Parathyroid adenoma (tissue), 2 donors: ENCODE results near the gene VPS37C.

Experiments
- H2AFZ ChIP-seq: fragments of 300-600 bp; sonication (generic); one replicate; pipeline ENCODE4 v1.7.0; 2017; ENCODE audit warnings: antibody characterized with exemption, mild to moderate bottlenecking
- H3K27ac ChIP-seq: fragments of 300-600 bp; sonication (generic); one replicate; pipeline ENCODE4 v1.7.0; 2017
- H3K27me3 ChIP-seq: fragments of 300-600 bp; sonication (generic); one replicate; pipeline ENCODE4 v1.7.0; 2017; ENCODE audit warnings: low read length; ENCODE audit not compliant: control insufficient read depth, insufficient read depth
- H3K36me3 ChIP-seq: fragments of 300-600 bp; sonication (generic); one replicate; pipeline ENCODE4 v1.7.0; 2017; ENCODE audit warnings: low read length; ENCODE audit not compliant: control insufficient read depth, insufficient read depth
- H3K4me1 ChIP-seq: fragments of 300-600 bp; sonication (generic); one replicate; pipeline ENCODE4 v1.7.0; 2017; ENCODE audit warnings: control low read depth
- H3K4me2 ChIP-seq: fragments of 300-600 bp; sonication (generic); one replicate; pipeline ENCODE4 v1.7.0; 2017; ENCODE audit warnings: low read length
- H3K4me3 ChIP-seq: fragments of 300-600 bp; sonication (generic); one replicate; pipeline ENCODE4 v1.7.0; 2017; ENCODE audit warnings: low read depth, low read length
- H3K79me2 ChIP-seq: fragments of 300-600 bp; sonication (generic); one replicate; pipeline ENCODE4 v1.7.0; 2017; ENCODE audit warnings: control low read depth
- H3K9ac ChIP-seq: fragments of 300-600 bp; sonication (generic); one replicate; pipeline ENCODE4 v1.7.0; 2017; ENCODE audit warnings: mild to moderate bottlenecking
- H3K9me3 ChIP-seq: fragments of 300-600 bp; sonication (generic); one replicate; pipeline ENCODE4 v1.7.0; 2017; ENCODE audit warnings: low read length; ENCODE audit not compliant: control insufficient read depth
- TF ChIP-seq, protein P1 (sequence below): fragments of 300-600 bp; sonication (generic); IDR thresholded peaks from one replicate; pipeline ENCODE4 v1.7.0; 2017; ENCODE audit warnings: antibody characterized with exemption, mild to moderate bottlenecking
- donor health status: primary hyperparathyroidism.

Gene VPS37C

GRCh38 chr11:61107888-61108287 is 53.3 kb downstream of the VPS37C start:
- Histone ChIP-seq H3K27ac (no peak overlapping the region), H3K4me1 (no peaks in the 10 kb centered on the region)

GRCh38 chr11:61106894-61107470 is 54.2 kb downstream of the VPS37C start:
- Histone ChIP-seq H3K27ac (no peak overlapping the region), H3K9ac (no peak overlapping the region), H3K79me2 (no peaks in the 10 kb centered on the region), H2AFZ (no peak overlapping the region), H3K4me3 (no peak overlapping the region), H3K4me2 (no peak overlapping the region), H3K36me3 (no peaks in the 10 kb centered on the region), H3K4me1 (no peaks in the 10 kb centered on the region), H3K27me3 (no peaks in the 10 kb centered on the region), H3K9me3 (no peaks in the 10 kb centered on the region)
- TF ChIP-seq, protein P1, sequence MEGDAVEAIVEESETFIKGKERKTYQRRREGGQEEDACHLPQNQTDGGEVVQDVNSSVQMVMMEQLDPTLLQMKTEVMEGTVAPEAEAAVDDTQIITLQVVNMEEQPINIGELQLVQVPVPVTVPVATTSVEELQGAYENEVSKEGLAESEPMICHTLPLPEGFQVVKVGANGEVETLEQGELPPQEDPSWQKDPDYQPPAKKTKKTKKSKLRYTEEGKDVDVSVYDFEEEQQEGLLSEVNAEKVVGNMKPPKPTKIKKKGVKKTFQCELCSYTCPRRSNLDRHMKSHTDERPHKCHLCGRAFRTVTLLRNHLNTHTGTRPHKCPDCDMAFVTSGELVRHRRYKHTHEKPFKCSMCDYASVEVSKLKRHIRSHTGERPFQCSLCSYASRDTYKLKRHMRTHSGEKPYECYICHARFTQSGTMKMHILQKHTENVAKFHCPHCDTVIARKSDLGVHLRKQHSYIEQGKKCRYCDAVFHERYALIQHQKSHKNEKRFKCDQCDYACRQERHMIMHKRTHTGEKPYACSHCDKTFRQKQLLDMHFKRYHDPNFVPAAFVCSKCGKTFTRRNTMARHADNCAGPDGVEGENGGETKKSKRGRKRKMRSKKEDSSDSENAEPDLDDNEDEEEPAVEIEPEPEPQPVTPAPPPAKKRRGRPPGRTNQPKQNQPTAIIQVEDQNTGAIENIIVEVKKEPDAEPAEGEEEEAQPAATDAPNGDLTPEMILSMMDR = no peak

More at GRCh38 chr11:61107888-61108287, 53.3 kb downstream of the VPS37C start:
- Histone ChIP-seq H3K79me2 (no peaks in the 10 kb centered on the region), H3K4me2 (no peak overlapping the region), H3K9ac (no peak overlapping the region), H3K36me3 (no peaks in the 10 kb centered on the region), H3K9me3 (no peaks in the 10 kb centered on the region), H3K4me3 (no peak overlapping the region), H2AFZ (no peak overlapping the region), H3K27me3 (no peaks in the 10 kb centered on the region)
- TF ChIP-seq, protein P1 = no peak

DNA sequence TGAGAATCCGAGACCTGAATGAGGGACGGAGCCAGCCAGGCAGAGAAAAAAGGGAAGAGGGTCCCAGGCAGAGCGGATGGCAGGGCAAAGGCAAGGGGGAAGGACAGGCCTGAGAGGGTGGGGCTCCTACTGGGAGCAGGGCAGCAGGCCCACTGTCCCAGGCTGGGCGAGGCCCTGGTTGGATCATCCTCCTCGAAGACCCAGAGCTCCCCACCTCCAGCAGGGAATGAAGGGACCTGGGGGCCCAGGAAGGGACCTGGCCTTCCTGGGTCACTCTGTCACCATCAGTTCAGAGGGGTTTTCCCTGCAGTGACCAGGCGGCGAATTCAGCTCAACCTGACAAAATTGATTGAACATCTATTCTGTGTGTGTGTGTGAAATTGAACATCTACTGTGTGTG is 54.9 kb downstream of the VPS37C start:
- H3K9me3 ChIP-seq = no peaks in the 10 kb centered on the region
- TF ChIP-seq, protein P1 = no peak

DNA sequence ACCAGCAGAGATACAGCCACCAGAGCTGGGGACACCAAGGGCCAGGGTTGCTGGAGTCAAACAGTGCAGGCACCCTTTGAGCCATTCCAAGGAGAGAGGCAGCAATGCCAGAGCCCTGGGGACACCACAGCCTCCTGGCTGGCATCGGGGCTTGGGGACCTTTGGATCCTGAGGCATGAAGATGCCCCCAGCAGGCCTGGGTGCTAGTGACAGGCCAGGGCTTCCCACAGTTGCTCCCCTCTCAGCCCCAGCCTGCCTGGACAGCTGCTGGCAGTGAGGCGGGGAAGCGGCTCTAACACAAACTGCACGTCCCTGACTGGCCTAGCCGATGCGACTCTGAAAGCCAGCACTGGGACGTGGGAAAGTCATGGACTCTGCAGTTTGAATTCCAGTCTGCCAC is 56.3 kb downstream of the VPS37C start:
- Histone ChIP-seq H3K79me2 (no peaks in the 10 kb centered on the region), H2AFZ (no peak overlapping the region), H3K9ac (no peak overlapping the region), H3K36me3 (no peaks in the 10 kb centered on the region), H3K4me3 (no peak overlapping the region), H3K27me3 (no peaks in the 10 kb centered on the region), H3K4me1 (no peaks in the 10 kb centered on the region), H3K4me2 (no peak overlapping the region), H3K9me3 (no peaks in the 10 kb centered on the region), H3K27ac (no peak overlapping the region)
- TF ChIP-seq, protein P1 = no peak

More for the DNA sequence above, 54.9 kb downstream of the VPS37C start:
- Histone ChIP-seq H3K36me3 (no peaks in the 10 kb centered on the region), H3K4me2 (no peak overlapping the region), H2AFZ (no peak overlapping the region), H3K4me3 (no peak overlapping the region), H3K79me2 (no peaks in the 10 kb centered on the region), H3K27ac (no peak overlapping the region), H3K9ac (no peak overlapping the region), H3K27me3 (no peaks in the 10 kb centered on the region), H3K4me1 (no peaks in the 10 kb centered on the region)

DNA sequence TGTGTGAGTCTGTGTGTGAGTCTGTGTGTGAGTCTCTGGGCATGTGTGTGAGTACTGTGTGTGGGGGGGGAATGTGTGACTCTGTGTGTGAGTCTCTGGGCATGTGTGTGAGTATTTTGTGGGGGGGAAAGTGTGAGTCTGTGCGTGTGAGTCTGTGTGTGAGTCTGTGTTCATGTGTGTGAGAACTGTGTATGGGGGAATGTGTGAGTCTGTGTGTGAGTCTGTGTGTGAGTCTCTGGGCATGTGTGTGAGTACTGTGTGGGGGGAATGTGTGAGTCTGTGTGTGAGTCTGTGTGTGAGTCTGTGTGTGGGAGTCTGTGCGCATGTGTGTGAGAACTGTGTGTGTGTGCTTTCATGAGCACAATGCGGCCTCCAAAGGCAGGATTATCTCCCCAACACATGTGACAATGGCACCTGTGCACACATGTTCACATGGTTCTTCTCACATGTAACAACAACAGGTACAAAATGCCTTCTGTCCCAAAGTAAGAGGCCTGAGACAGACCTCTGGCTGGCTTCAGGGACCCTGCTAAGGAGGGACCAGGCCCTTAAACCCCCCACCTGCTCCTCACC is 57.3 kb downstream of the VPS37C start:
- no peaks in the 10 kb centered on the region for H3K79me2 ChIP-seq
- H3K9me3 ChIP-seq = no peaks in the 10 kb centered on the region
- H3K27me3 ChIP-seq = no peaks in the 10 kb centered on the region
- H3K36me3 ChIP-seq = no peaks in the 10 kb centered on the region
- no peak overlapping the region for H3K4me2 ChIP-seq
- H2AFZ ChIP-seq = no peak overlapping the region
- no peak overlapping the region for H3K4me3 ChIP-seq
- no peak overlapping the region for H3K27ac ChIP-seq
- TF ChIP-seq, protein P1 = no peak
- H3K9ac ChIP-seq = no peak overlapping the region
- H3K4me1 ChIP-seq = no peaks in the 10 kb centered on the region
